Measurements from ENCODE around the gene ANKRD10. TPM values are rescaled to one million over a fixed set of nuclear protein-coding genes. Genes with fewer than 3 reads are reported as not detected.

The ANKRD10 gene
- total and polyA plus RNA-seq, 10 of the 15 experiments (the other 5 are each of a cell fraction or from before 2014, with no cell fraction given): 47.1 to 199 (median 97.2) TPM

GRCh38 chr13:110863685-110864084, 51.2 kb downstream of the ANKRD10 start (continued):
- TF ChIP-seq USF1 (IDR thresholded peaks at IDR 0.05; ENCODE audit: borderline replicate concordance, extremely low read length, insufficient read depth, low read depth, low read length) (no peak), MEF2A (IDR thresholded peaks at IDR 0.05; ENCODE audit: insufficient read depth, low read depth, low read length) (no peak), STAT1 (conservative IDR thresholded peaks at IDR 0.05) (no peak)

DNA sequence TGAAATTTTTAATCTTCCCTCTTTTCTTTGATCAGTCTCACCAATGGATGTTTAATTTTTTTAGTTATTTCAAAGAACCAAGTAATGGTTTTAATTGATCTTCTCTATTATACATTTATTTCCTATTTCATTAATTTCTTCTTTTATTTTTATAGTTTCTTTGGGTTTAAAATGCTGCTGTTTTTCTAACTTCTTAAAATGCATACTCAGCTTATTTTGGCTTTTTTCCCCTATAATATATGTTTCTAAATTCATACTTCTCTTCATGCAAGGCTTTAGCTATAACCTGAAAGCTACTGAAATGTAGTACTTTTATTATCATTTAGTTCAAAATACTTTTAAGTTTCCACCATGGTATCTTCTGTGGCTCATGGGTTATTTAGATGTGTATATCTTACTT, 53.9 kb downstream of the ANKRD10 start:
- SMC1A ChIA-PET (ENCODE audit: uncharacterized antibody, unreplicated experiment): no interaction called here
- no peak overlapping the region for H2AFZ ChIP-seq (ENCODE audit: control insufficient read depth, low read depth, low read length)
- DNase-seq (ENCODE audit: low read depth, low spot score): no peak
- RAD21 ChIA-PET (ENCODE audit: unreplicated experiment): no interaction called here
- no peak overlapping the region for H3K9ac ChIP-seq (ENCODE audit: control insufficient read depth, insufficient read depth, low read length)
- no peak overlapping the region for H3K27ac ChIP-seq (ENCODE audit: control insufficient read depth, insufficient read depth)
- no peaks in the 10 kb centered on the region for H3K36me3 ChIP-seq (ENCODE audit: control insufficient read depth in 2 of 2, insufficient read depth in 2 of 2, low read length in 1 of 2)
- POLR2A ChIA-PET: no interaction called here
- H3K9me3 ChIP-seq (replicated peaks; ENCODE audit: control insufficient read depth, insufficient read depth, low read length): peaks cover 4% of the 10 kb centered on the region; the same call in 1 of the 3 replicates
- CTCF ChIA-PET: no interaction called here
- H4K20me1 ChIP-seq (ENCODE audit: control insufficient read depth, insufficient read depth): no peaks in the 10 kb centered on the region
- in situ Hi-C loops (cut with MboI): no loop called here
- H3K4me1 ChIP-seq (ENCODE audit: control insufficient read depth, insufficient read depth, low read length): peaks cover 3% of the 10 kb centered on the region; the same call in 1 of the 2 replicates
- no peaks in the 10 kb centered on the region for H3K27me3 ChIP-seq (replicated peaks in 1 of 2; ENCODE audit: control insufficient read depth in 2 of 2, insufficient read depth in 2 of 2, low read length in 1 of 2)
- intact Hi-C loops (cut with micrococcal nuclease; ENCODE audit: unreplicated experiment): no loop called here
- no peak for FAIRE-seq
- no peak for ATAC-seq
- no TSS peak for BruUV-seq (replicated peaks)
- no peak overlapping the region for H3K4me2 ChIP-seq (ENCODE audit: control insufficient read depth, insufficient read depth)
- H3K79me2 ChIP-seq (ENCODE audit: control insufficient read depth, insufficient read depth, low read length): no peaks in the 10 kb centered on the region
- no peak overlapping the region for H3K4me3 ChIP-seq
- TF ChIP-seq ZNF274 (IDR thresholded peaks at IDR 0.05; ENCODE audit: insufficient read depth, insufficient read length): no peak
- TF ChIP-seq BCL11A (IDR thresholded peaks at IDR 0.05; ENCODE audit: low read depth, low read length): no peak
- TF ChIP-seq PAX8 (IDR thresholded peaks at IDR 0.05): no peak
- TF ChIP-seq EP300 (IDR thresholded peaks at IDR 0.05; ENCODE audit: borderline replicate concordance in 1 of 2, control insufficient read depth in 1 of 2, low read depth in 2 of 2, low read length in 2 of 2): no peak
- TF ChIP-seq PRDM15 (CRISPR knock-in tag; IDR thresholded peaks at IDR 0.05): no peak
- no peak for TF ChIP-seq NKRF (conservative IDR thresholded peaks at IDR 0.05)
- no peak for TF ChIP-seq BMI1 (IDR thresholded peaks at IDR 0.05; ENCODE audit: borderline replicate concordance)
- no peak for TF ChIP-seq POU2F2 (IDR thresholded peaks at IDR 0.05; ENCODE audit: borderline replicate concordance, low read depth, low read length)
- TF ChIP-seq LARP7 (IDR thresholded peaks at IDR 0.05): no peak
- TF ChIP-seq, protein P1, sequence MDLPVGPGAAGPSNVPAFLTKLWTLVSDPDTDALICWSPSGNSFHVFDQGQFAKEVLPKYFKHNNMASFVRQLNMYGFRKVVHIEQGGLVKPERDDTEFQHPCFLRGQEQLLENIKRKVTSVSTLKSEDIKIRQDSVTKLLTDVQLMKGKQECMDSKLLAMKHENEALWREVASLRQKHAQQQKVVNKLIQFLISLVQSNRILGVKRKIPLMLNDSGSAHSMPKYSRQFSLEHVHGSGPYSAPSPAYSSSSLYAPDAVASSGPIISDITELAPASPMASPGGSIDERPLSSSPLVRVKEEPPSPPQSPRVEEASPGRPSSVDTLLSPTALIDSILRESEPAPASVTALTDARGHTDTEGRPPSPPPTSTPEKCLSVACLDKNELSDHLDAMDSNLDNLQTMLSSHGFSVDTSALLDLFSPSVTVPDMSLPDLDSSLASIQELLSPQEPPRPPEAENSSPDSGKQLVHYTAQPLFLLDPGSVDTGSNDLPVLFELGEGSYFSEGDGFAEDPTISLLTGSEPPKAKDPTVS (IDR thresholded peaks at IDR 0.05; ENCODE audit: low read depth, low read length): no peak
- no peak for TF ChIP-seq NFYB (IDR thresholded peaks at IDR 0.05; ENCODE audit: insufficient read depth, low read depth, low read length)
- TF ChIP-seq SPI1 (IDR thresholded peaks at IDR 0.05; ENCODE audit: borderline replicate concordance, insufficient read depth, low read depth, low read length): no peak
